PC-9 (cell line): Measurements from ENCODE around the gene CDK6. TPM values are rescaled to one million over a fixed set of nuclear protein-coding genes. Genes with fewer than 3 reads are reported as not detected.

Source experiments
- BruUV-seq: library from RNA; stranded (reverse); fragments of 400-500 nt; replicated peaks from 2 replicates; lab custom pipeline; 2021; lab: Mats Ljungman, UMichigan
- CTCF ChIA-PET: fragments of 300-600 bp; sonication (Branson Sonifier 250); formaldehyde crosslinking; loops from one replicate; lab custom pipeline; 2022; ENCODE audit warnings: antibody characterized with exemption; lab: Charles Lee
- POLR2A ChIA-PET: fragments of 300-600 bp; sonication (Branson Sonifier 250); formaldehyde crosslinking; loops from one replicate; lab custom pipeline; 2022; ENCODE audit warnings: antibody characterized with exemption; ENCODE audit not compliant: unreplicated experiment; lab: Charles Lee
- DNase-seq, 2 experiments: peaks; one replicate each; pipeline versions ENCODE4 v3.0.0 to v3.0.0-alpha.2; 2015 to 2022; ENCODE audit warnings: mixed read lengths in 1 of 2
- H2AFZ ChIP-seq: fragments of 200-600 bp; sonication (generic); 2 replicates; pipeline ENCODE4 v1.8.1; 2017; ENCODE audit warnings: antibody characterized with exemption
- H3F3A ChIP-seq: fragments of 200-600 bp; sonication (generic); 2 replicates; pipeline ENCODE4 v1.8.1; 2017; ENCODE audit warnings: antibody characterized with exemption, mild to moderate bottlenecking, low read depth; ENCODE audit not compliant: insufficient read depth
- H3K27ac ChIP-seq: fragments of 200-600 bp; sonication (generic); 2 replicates; pipeline ENCODE4 v1.6.1; 2016; ENCODE audit warnings: mixed run types
- H3K27me3 ChIP-seq: fragments of 200-600 bp; sonication (generic); 2 replicates; pipeline ENCODE4 v1.6.1; 2016; ENCODE audit warnings: low read depth, mixed run types; ENCODE audit not compliant: insufficient read depth
- H3K36me3 ChIP-seq: fragments of 200-600 bp; sonication (generic); 2 replicates; pipeline ENCODE4 v1.6.1; 2016; ENCODE audit warnings: low read depth, mixed run types
- H3K4me1 ChIP-seq: fragments of 200-600 bp; sonication (generic); replicated peaks from 2 replicates; pipeline ENCODE4 v1.6.1; 2016; ENCODE audit warnings: mixed run types; ENCODE audit not compliant: insufficient read depth
- H3K4me2 ChIP-seq: fragments of 200-600 bp; sonication (generic); 2 replicates; pipeline ENCODE4 v1.6.1; 2017; ENCODE audit warnings: mixed run types
- H3K4me3 ChIP-seq: fragments of 200-600 bp; sonication (generic); 2 replicates; pipeline ENCODE4 v1.6.1; 2016; ENCODE audit warnings: mixed run types
- H3K79me2 ChIP-seq: fragments of 200-600 bp; sonication (generic); 2 replicates; pipeline ENCODE4 v1.6.1; 2017; ENCODE audit warnings: low read depth, mixed run types
- H3K9me2 ChIP-seq: fragments of 200-600 bp; sonication (generic); 2 replicates; pipeline ENCODE4 v1.8.1; 2017; ENCODE audit warnings: mild to moderate bottlenecking; ENCODE audit not compliant: insufficient read depth
- H3K9me3 ChIP-seq: fragments of 200-600 bp; sonication (generic); 2 replicates; pipeline ENCODE4 v1.8.1; 2016; ENCODE audit warnings: low read depth; ENCODE audit not compliant: insufficient read depth
- H4K20me1 ChIP-seq: fragments of 200-600 bp; sonication (generic); 2 replicates; pipeline ENCODE4 v1.8.1; 2017; ENCODE audit not compliant: insufficient read depth
- EZH2 ChIP-seq: fragments of 200-600 bp; sonication (generic); IDR thresholded peaks from 2 replicates; pipeline ENCODE4 v1.8.0; 2017; ENCODE audit warnings: antibody characterized with exemption, low read depth
- intact Hi-C: fragments of 100-400 bp; cut with micrococcal nuclease; formaldehyde crosslinking; loops from one replicate; pipeline ENCODE4 v1.10.0; 2022; ENCODE audit not compliant: unreplicated experiment
- total RNA-seq: library from RNA; stranded (reverse); gene quantifications from 2 replicates; pipeline ENCODE4 v1.2.3, GENCODE V29; 2021
- TF ChIP-seq, protein P1 (sequence below): fragments of 200-600 bp; sonication (generic); conservative IDR thresholded peaks from 2 replicates; pipeline ENCODE4 v1.6.1; 2017; ENCODE audit warnings: mixed run types, antibody characterized with exemption, mild to moderate bottlenecking, moderate library complexity

Gene CDK6
- total RNA-seq, 1 experiment from 2014 or later, result 49.5 TPM

DNA sequence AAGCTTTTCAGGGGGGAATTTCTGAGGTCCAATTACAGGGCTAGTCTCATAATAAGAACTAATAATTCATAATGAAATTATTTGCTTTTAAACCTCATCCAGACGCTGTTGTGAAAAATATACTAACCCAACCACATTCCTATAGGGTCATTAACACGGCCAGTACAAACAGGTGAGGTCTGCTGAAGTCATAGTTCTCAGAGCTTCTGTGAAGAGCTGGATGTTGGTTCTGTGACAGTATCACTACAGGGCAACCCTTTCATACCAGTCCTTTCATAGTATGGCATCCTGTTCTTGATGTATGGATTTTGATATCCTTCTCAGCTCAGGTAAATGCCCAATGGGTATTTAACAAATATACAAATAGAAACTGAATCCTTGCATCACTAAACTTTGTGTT, 183.8 kb downstream of the CDK6 start:
- peak in 1 of 2 experiments; percentile 81 for DNase-seq
- POLR2A ChIA-PET, result no interaction called here
- TF ChIP-seq, protein P1, sequence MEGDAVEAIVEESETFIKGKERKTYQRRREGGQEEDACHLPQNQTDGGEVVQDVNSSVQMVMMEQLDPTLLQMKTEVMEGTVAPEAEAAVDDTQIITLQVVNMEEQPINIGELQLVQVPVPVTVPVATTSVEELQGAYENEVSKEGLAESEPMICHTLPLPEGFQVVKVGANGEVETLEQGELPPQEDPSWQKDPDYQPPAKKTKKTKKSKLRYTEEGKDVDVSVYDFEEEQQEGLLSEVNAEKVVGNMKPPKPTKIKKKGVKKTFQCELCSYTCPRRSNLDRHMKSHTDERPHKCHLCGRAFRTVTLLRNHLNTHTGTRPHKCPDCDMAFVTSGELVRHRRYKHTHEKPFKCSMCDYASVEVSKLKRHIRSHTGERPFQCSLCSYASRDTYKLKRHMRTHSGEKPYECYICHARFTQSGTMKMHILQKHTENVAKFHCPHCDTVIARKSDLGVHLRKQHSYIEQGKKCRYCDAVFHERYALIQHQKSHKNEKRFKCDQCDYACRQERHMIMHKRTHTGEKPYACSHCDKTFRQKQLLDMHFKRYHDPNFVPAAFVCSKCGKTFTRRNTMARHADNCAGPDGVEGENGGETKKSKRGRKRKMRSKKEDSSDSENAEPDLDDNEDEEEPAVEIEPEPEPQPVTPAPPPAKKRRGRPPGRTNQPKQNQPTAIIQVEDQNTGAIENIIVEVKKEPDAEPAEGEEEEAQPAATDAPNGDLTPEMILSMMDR, result no peak
- TF ChIP-seq EZH2, result no peak
- BruUV-seq, result no TSS peak
- no peaks in the 10 kb centered on the region for H3K36me3 ChIP-seq
- peak overlapping the region; percentile 28 for H3K27ac ChIP-seq
- 0 out of 2 replicates have a peak, but pooled peaks cover 4% of the 10 kb centered on the region for H4K20me1 ChIP-seq
- H3K9me3 ChIP-seq, result no peaks in the 10 kb centered on the region
- H3F3A ChIP-seq, result peaks cover 12% of the 10 kb centered on the region; the same call in 1 of the 2 replicates
- H3K79me2 ChIP-seq, result 0 out of 2 replicates have a peak, but pooled peaks cover 3% of the 10 kb centered on the region
- CTCF ChIA-PET, result no interaction called here
- intact Hi-C loops, result no loop called here
- peaks cover 18% of the 10 kb centered on the region for H3K4me1 ChIP-seq
- H2AFZ ChIP-seq, result no peak overlapping the region
- H3K4me3 ChIP-seq, result no peak overlapping the region
- no peaks in the 10 kb centered on the region for H3K27me3 ChIP-seq
- peak overlapping the region; percentile 45 for H3K4me2 ChIP-seq
- H3K9me2 ChIP-seq, result no peaks in the 10 kb centered on the region

DNA sequence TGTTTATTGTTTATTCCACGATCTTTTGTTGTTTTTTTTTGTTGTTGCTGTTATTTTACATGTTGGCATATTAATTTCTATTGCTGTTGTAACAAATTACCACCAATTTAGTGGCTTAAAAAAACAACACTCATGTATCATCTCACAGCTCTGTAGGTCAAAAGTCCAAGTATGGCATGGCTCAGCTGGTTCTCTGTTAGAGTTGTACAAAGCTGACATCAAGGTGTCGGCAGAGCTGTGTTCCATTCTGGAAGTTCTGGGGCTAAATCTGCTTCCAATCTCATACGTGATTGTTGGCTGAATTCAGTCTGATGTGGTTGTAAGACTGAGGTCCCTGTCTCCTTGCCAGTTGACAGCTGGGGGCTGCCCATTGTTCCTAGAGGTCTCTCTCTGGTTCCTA, 186.0 kb downstream of the CDK6 start:
- Histone ChIP-seq H3K79me2 (0 out of 2 replicates have a peak, but pooled peaks cover 3% of the 10 kb centered on the region), H3K9me3 (no peaks in the 10 kb centered on the region), H3K27me3 (no peaks in the 10 kb centered on the region), H3K4me3 (no peak overlapping the region), H3K9me2 (no peaks in the 10 kb centered on the region), H3K4me1 (peaks cover 33% of the 10 kb centered on the region), H3K27ac (no peak overlapping the region), H3K36me3 (no peaks in the 10 kb centered on the region), H3F3A (peaks cover 22% of the 10 kb centered on the region; the same call in 1 of the 2 replicates), H2AFZ (no peak overlapping the region), H4K20me1 (0 out of 2 replicates have a peak, but pooled peaks cover 4% of the 10 kb centered on the region), H3K4me2 (no peak overlapping the region)
- ChIA-PET CTCF (no interaction called here), POLR2A (no interaction called here)
- intact Hi-C loops, result no loop called here
- no TSS peak for BruUV-seq
- DNase-seq, result no peak
- TF ChIP-seq EZH2, result no peak
- TF ChIP-seq, protein P1, result no peak

DNA sequence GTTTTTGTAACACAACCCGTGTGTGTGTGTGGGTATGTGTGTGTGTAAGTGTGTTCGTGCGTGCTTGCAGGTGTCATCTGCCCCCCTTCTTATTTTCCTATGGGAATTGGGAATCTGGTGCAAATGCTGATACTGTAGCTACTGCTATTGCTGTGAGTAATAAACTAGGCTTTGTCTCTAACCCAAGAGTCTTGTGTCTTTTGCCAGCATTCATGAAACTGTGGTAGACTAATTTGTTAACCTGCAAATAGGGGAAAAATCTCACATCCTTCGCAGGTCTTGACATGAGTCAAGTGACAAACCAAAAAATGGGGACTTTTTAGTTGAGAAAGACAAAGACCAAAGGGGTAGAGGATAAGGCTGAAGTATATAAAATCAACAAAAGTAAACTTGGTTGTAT, 188.3 kb downstream of the CDK6 start:
- intact Hi-C loops, result no loop called here

More for the DNA sequence above, 188.3 kb downstream of the CDK6 start:
- no peaks in the 10 kb centered on the region for H3K9me3 ChIP-seq
- BruUV-seq, result no TSS peak
- 0 out of 2 replicates have a peak, but pooled peaks cover 3% of the 10 kb centered on the region for H3K79me2 ChIP-seq
- no peak overlapping the region for H2AFZ ChIP-seq
- H3K4me1 ChIP-seq, result peaks cover 31% of the 10 kb centered on the region
- ChIA-PET POLR2A (no interaction called here), CTCF (no interaction called here)
- 0 out of 2 replicates have a peak, but pooled peaks cover 8% of the 10 kb centered on the region for H4K20me1 ChIP-seq
- no peaks in the 10 kb centered on the region for H3K27me3 ChIP-seq
- DNase-seq, result no peak
- no peaks in the 10 kb centered on the region for H3K36me3 ChIP-seq
- H3K4me3 ChIP-seq, result no peak overlapping the region
- H3K4me2 ChIP-seq, result no peak overlapping the region
- H3K27ac ChIP-seq, result no peak overlapping the region
- TF ChIP-seq EZH2, result no peak
- TF ChIP-seq, protein P1, result no peak
- H3F3A ChIP-seq, result peaks cover 24% of the 10 kb centered on the region; the same call in 1 of the 2 replicates
- H3K9me2 ChIP-seq, result no peaks in the 10 kb centered on the region
